T-helper 1 cell treated with Interleukin-12 subunit alpha and Interleukin-12 subunit beta and Interleukin-4 antibody, amounts not matched to agents 30 μg/mL and 1 μg/mL, for 36 hours (primary cell): ENCODE data around the gene RMND5A.
A peak's percentile ranks its signal among the peaks of the same experiment; 100 is the strongest.
"Not testable (repeated sequence)": the region's sequence is repeated elsewhere in the genome, so short reads cannot be mapped to it uniquely, and the experiment has no call there.

Experiments used
- H3K27ac Mint-ChIP-seq: one replicate; pipeline ENCODE4 v1.8.0; 2021; ENCODE audit warnings: mild to moderate bottlenecking, mixed read lengths
- H3K27me3 Mint-ChIP-seq: one replicate; pipeline ENCODE4 v1.8.0; 2021; ENCODE audit warnings: low read depth, mixed read lengths
- H3K36me3 Mint-ChIP-seq: one replicate; pipeline ENCODE4 v1.8.0; 2021; ENCODE audit warnings: low read depth, mixed read lengths
- H3K4me1 Mint-ChIP-seq: one replicate; pipeline ENCODE4 v1.8.0; 2021; ENCODE audit warnings: low read depth, mixed read lengths
- H3K4me3 Mint-ChIP-seq: one replicate; pipeline ENCODE4 v1.8.0; 2021; ENCODE audit warnings: mild to moderate bottlenecking, moderate library complexity, mixed read lengths
- H3K9me3 Mint-ChIP-seq: one replicate; pipeline ENCODE4 v1.8.0; 2021; ENCODE audit warnings: mixed read lengths

RMND5A gene

GRCh38 chr2:86700690-86701089 is 19.4 kb upstream of the RMND5A start:
- Mint-ChIP-seq H3K27me3 (peaks cover 8% of the 10 kb centered on the region), H3K4me3 (no peak overlapping the region), H3K9me3 (peaks cover 1% of the 10 kb centered on the region), H3K27ac (no peak overlapping the region), H3K36me3 (no peaks in the 10 kb centered on the region), H3K4me1 (peaks cover 8% of the 10 kb centered on the region)

- no peak overlapping the region for H3K4me3 Mint-ChIP-seq
- peaks cover 1% of the 10 kb centered on the region for H3K4me1 Mint-ChIP-seq
- H3K9me3 Mint-ChIP-seq = no peaks in the 10 kb centered on the region
- peaks cover 14% of the 10 kb centered on the region for H3K27me3 Mint-ChIP-seq
- no peak overlapping the region for H3K27ac Mint-ChIP-seq
- H3K36me3 Mint-ChIP-seq = no peaks in the 10 kb centered on the region
These were observed 16.3 kb upstream of the RMND5A start for GRCh38 chr2:86703704-86704361.

DNA sequence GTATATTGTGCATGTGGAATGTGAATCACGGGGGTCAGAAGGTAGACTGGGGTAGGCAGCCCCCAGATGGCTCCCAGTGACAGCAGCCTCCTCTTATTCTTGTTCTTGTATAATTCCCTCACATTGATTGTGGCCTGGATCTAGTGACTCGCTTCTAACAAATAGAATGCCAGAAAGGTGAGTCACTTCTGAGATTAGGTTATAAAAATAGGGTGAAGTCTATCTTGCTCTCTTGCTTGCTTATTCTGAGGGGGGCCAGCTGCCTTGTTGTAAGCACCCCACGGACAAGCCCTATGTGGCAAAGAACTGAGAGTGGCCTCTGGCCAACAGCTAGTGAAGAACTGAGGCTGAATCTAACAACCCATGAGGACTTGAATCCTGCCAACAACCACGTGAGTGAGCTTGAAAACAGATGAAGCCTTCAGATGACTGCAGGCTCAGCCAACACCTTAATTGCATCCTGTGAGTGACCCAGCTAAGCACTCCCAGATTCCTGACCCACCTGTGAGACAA is 15.6 kb upstream of the RMND5A start:
- Mint-ChIP-seq H3K9me3 (no peaks in the 10 kb centered on the region), H3K4me3 (no peak overlapping the region), H3K27ac (no peak overlapping the region), H3K27me3 (peaks cover 14% of the 10 kb centered on the region), H3K4me1 (peaks cover 1% of the 10 kb centered on the region), H3K36me3 (no peaks in the 10 kb centered on the region)

- Mint-ChIP-seq H3K9me3 (peaks cover 3% of the 10 kb centered on the region), H3K4me3 (no peak overlapping the region), H3K27ac (no peak overlapping the region), H3K4me1 (peaks cover 1% of the 10 kb centered on the region), H3K36me3 (no peaks in the 10 kb centered on the region), H3K27me3 (peaks cover 17% of the 10 kb centered on the region)
These were observed 13.9 kb upstream of the RMND5A start for GRCh38 chr2:86706220-86706619.

DNA sequence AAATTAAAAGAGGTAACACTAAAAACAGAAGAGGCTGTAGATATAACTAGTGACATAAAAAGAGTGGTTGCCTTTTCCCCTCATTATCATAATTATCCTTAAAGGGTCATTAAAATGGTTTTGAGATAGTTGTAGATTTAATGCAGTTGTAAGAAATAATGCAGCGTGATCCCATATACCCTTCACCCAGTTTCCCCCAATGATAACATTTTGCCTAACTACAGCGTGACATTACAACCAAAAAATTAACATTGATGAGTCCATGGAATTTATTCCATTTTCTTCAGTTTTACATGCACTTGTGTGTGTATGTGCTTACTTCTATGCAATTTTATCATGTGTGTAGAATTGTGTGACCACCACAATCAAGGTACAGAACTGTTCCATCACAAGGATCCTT is 13.2 kb upstream of the RMND5A start:
- Mint-ChIP-seq H3K36me3 (no peaks in the 10 kb centered on the region), H3K27ac (no peak overlapping the region), H3K4me1 (peaks cover 1% of the 10 kb centered on the region), H3K9me3 (peaks cover 3% of the 10 kb centered on the region), H3K27me3 (peaks cover 17% of the 10 kb centered on the region), H3K4me3 (no peak overlapping the region)

GRCh38 chr2:86708126-86708525 is 12.0 kb upstream of the RMND5A start:
- H3K27me3 Mint-ChIP-seq = peaks cover 17% of the 10 kb centered on the region
- H3K36me3 Mint-ChIP-seq, H3K9me3 Mint-ChIP-seq, H3K4me3 Mint-ChIP-seq, H3K4me1 Mint-ChIP-seq, H3K27ac Mint-ChIP-seq: not testable (repeated sequence)

- not testable (repeated sequence) for H3K36me3 Mint-ChIP-seq, H3K4me3 Mint-ChIP-seq, H3K9me3 Mint-ChIP-seq, H3K27ac Mint-ChIP-seq, H3K27me3 Mint-ChIP-seq, H3K4me1 Mint-ChIP-seq
These were observed 5.4 kb upstream of the RMND5A start for GRCh38 chr2:86714579-86715173.

- H3K9me3 Mint-ChIP-seq, H3K36me3 Mint-ChIP-seq, H3K4me3 Mint-ChIP-seq, H3K4me1 Mint-ChIP-seq, H3K27ac Mint-ChIP-seq, H3K27me3 Mint-ChIP-seq: not testable (repeated sequence)
These were observed 841 bp upstream of the RMND5A start for GRCh38 chr2:86719263-86719636.

DNA sequence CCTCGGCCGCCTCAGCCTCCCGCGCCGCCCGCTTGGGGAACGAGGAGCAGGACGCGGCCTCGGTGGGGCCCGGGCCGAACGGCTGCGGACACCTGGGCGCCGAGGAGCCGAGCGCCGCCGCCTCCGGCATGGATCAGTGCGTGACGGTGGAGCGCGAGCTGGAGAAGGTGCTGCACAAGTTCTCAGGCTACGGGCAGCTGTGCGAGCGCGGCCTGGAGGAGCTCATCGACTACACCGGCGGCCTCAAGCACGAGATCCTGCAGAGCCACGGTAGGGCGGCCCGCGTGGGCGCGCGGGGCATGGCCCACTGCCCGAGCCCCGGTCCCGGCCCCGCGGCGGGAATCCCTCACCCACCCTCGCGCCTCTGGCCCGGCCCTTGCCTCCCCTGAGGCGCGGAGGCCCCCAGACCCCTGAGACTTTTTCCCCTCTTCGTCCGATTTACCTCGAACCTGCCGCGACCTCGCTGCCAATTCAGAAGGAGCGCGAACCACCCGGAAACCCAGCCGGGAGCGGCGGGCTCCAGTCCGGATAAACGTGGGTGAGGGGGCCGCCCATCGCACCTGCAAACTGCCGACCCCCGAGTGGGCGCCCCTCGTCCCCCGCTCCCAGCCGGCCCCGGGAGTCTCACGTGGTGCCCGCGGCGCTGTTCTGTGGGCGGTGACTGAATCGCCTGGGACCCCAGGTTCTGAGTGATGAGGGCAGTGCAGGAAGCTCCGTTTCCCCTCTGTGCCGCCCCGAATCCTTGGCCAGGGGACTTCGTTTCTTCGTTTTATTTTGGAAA is 639 bp downstream of the RMND5A start:
- H3K36me3 Mint-ChIP-seq, H3K27me3 Mint-ChIP-seq, H3K4me1 Mint-ChIP-seq, H3K9me3 Mint-ChIP-seq: not testable (repeated sequence)
- peak overlapping the region; percentile 82 for H3K4me3 Mint-ChIP-seq
- H3K27ac Mint-ChIP-seq = peak overlapping the region; percentile 79

DNA sequence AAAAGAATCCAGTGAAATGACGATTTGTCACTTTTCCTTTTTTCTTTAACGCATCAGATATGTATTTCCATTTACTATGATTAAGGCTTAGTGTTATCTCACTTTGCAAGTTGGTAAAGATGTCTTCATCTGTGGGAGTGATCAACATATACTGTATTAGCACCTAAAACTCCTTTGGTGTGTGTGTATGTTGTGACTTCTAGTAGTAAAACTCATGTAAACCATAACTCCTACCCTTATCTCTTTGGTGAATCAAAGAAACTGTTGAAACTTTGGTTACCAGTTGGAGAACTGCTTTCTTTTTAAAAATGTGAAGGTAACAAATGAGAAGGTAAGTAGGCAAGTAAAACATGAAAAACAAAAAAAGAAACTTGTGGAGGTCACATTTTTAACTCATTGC is 5.6 kb downstream of the RMND5A start:
- H3K27ac Mint-ChIP-seq, H3K27me3 Mint-ChIP-seq, H3K36me3 Mint-ChIP-seq, H3K4me3 Mint-ChIP-seq, H3K4me1 Mint-ChIP-seq, H3K9me3 Mint-ChIP-seq: not testable (repeated sequence)

DNA sequence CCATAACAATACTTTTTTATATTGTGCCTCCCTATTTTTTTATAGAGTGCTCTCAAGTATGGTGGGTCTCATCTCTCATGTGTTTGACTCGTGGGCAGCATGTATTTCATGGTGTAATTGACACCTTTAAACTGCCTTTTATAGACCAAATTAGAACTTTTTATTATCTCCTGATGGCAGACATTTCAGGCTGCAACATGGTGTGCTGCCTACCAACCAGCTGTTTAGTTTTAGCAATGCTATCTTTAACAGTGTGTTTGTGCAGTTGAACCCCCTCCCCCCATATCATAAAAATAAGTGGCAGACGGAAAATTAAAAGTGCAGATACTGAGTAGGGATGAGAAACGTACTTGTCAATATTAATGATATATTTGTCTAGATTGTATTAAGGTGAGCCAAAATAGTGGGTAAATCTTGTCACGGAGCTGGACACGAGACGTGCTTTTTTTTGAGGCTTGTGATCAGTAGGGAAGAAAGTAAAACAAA is 12.0 kb downstream of the RMND5A start:
- H3K27me3 Mint-ChIP-seq, H3K4me1 Mint-ChIP-seq, H3K36me3 Mint-ChIP-seq, H3K9me3 Mint-ChIP-seq, H3K4me3 Mint-ChIP-seq, H3K27ac Mint-ChIP-seq: not testable (repeated sequence)

- not testable (repeated sequence) for H3K36me3 Mint-ChIP-seq, H3K27me3 Mint-ChIP-seq, H3K27ac Mint-ChIP-seq, H3K4me1 Mint-ChIP-seq, H3K4me3 Mint-ChIP-seq, H3K9me3 Mint-ChIP-seq
These were observed 12.7 kb downstream of the RMND5A start for GRCh38 chr2:86732837-86733236.

DNA sequence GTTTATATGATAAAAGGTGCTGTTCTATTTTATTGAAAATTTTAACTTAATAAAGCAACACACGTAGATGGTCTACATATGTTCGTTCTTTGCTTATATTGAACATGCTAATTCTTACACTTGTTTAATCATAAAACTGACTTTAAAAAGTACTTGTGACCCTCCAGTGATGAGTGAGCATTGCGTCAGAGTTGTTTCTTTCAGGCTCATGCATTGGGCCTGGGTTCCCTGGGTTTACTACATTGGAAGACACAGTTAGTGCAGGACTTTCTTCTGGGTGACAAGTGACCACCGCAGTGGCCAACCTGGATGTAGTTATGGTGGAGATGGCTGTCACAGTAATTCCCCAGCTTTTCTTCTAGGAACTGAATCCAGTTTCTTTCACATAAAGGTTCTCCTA is 13.4 kb downstream of the RMND5A start:
- H3K4me1 Mint-ChIP-seq, H3K27ac Mint-ChIP-seq, H3K4me3 Mint-ChIP-seq, H3K9me3 Mint-ChIP-seq, H3K36me3 Mint-ChIP-seq, H3K27me3 Mint-ChIP-seq: not testable (repeated sequence)

DNA sequence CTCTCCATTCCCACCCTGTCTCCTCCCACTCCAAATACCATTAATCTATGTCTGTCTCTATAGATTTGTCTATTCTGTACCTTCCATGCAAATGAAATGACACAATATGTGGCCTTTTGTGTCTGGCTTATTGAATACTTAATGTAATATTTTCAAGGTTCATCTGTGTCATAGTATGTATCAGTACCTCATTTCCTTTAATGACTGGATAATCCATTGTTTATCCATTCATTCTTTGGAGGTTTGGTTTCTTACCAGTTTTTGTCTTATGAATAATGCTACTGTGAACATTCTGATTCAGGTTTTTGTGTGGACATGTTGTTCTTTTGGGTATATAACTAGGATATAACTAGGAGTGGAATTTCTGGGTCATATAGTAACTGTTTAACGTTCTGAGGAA is 14.8 kb downstream of the RMND5A start:
- not testable (repeated sequence) for H3K27ac Mint-ChIP-seq, H3K9me3 Mint-ChIP-seq, H3K4me1 Mint-ChIP-seq, H3K27me3 Mint-ChIP-seq, H3K36me3 Mint-ChIP-seq, H3K4me3 Mint-ChIP-seq

DNA sequence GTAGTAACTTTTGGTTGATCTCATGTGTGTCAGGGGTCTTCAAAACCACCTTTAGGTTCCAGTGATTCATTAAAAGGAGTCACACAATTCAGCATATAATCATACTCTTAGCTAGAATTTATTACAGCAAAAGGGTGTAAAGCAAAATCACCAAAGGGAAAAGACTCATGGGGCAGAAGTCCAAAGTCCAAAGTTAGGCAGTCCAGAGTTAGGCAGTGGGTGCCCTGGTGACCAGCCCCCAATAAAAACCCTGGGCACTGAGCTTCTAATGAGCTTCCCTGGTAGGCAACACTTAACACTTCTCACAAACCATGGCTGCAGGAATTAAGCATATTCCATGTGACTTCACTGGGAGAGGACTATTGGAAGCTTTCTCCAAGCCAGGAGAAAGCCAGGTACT is 19.4 kb downstream of the RMND5A start:
- H3K4me3 Mint-ChIP-seq, H3K4me1 Mint-ChIP-seq, H3K27ac Mint-ChIP-seq, H3K27me3 Mint-ChIP-seq, H3K9me3 Mint-ChIP-seq: not testable (repeated sequence)
- H3K36me3 Mint-ChIP-seq = peaks cover 12% of the 10 kb centered on the region
